NCI-H1417 (cell line): ENCODE results near the gene RELN.
"Not testable (repeated sequence)": the region's sequence is repeated elsewhere in the genome, so short reads cannot be mapped to it uniquely, and the experiment has no call there.

ENCODE experiments used
- DNase-seq, 3 experiments: peaks; one replicate each; lab custom pipeline; 2025; lab: John Stamatoyannopoulos, UW

The RELN gene

GRCh38 chr7:103843689-103844480 lies 145.6 kb downstream of the RELN start:
- DNase-seq = peak in 1 of 3 experiments; percentile 14

GRCh38 chr7:103833401-103833800 lies 156.1 kb downstream of the RELN start:
- no peak for DNase-seq

GRCh38 chr7:103832438-103832837 lies 157.0 kb downstream of the RELN start:
- DNase-seq = no peak

GRCh38 chr7:103824251-103824650 lies 165.2 kb downstream of the RELN start:
- no peak for DNase-seq

GRCh38 chr7:103823084-103823483 lies 166.4 kb downstream of the RELN start:
- no peak for DNase-seq

- DNase-seq = peak; percentile 16 to 73 (median 48)
These were observed 168.4 kb downstream of the RELN start for GRCh38 chr7:103821092-103821491.

GRCh38 chr7:103815972-103816371 lies 173.5 kb downstream of the RELN start:
- DNase-seq = not testable (repeated sequence)

GRCh38 chr7:103813970-103814369 lies 175.5 kb downstream of the RELN start:
- no peak for DNase-seq

GRCh38 chr7:103811997-103812396 lies 177.5 kb downstream of the RELN start:
- no peak for DNase-seq

- peak in 2 of 3 experiments; percentile 16 to 23 for DNase-seq
These were observed 178.2 kb downstream of the RELN start for GRCh38 chr7:103811290-103811689.

GRCh38 chr7:103810112-103810744 lies 179.2 kb downstream of the RELN start:
- DNase-seq = peak in 1 of 3 experiments; percentile 52

GRCh38 chr7:103809229-103809994 lies 180.0 kb downstream of the RELN start:
- peak in 1 of 3 experiments; percentile 22 for DNase-seq

- DNase-seq = no peak
These were observed 184.1 kb downstream of the RELN start for GRCh38 chr7:103805346-103805745.

- peak in 1 of 3 experiments; percentile 71 for DNase-seq
These were observed 185.8 kb downstream of the RELN start for GRCh38 chr7:103803631-103804030.

- no peak for DNase-seq
These were observed 190.2 kb downstream of the RELN start for GRCh38 chr7:103799298-103799697.

- no peak for DNase-seq
These were observed 191.7 kb downstream of the RELN start for GRCh38 chr7:103797647-103798307.

- no peak for DNase-seq
These were observed 193.0 kb downstream of the RELN start for GRCh38 chr7:103796327-103796962.

- peak in 1 of 3 experiments; percentile 41 for DNase-seq
These were observed 193.7 kb downstream of the RELN start for GRCh38 chr7:103795787-103796186.

- DNase-seq = peak in 1 of 3 experiments; percentile 31
These were observed 194.4 kb downstream of the RELN start for GRCh38 chr7:103795107-103795506.

GRCh38 chr7:103794424-103794823 lies 195.0 kb downstream of the RELN start:
- DNase-seq = no peak

- DNase-seq = no peak
These were observed 195.8 kb downstream of the RELN start for GRCh38 chr7:103793614-103794013.

GRCh38 chr7:103791894-103792293 lies 197.6 kb downstream of the RELN start:
- DNase-seq = no peak
